Muscle of back (tissue), 11 donors: Measurements from ENCODE around the gene HNRNPA1. TPM values are rescaled to one million over a fixed set of nuclear protein-coding genes. Genes with fewer than 3 reads are reported as not detected.

Source experiments
- DNase-seq, 3 donors: peaks; one replicate each; pipeline versions ENCODE4 v3.0.0 to v3.0.0-alpha.2; 2013
- polyA plus RNA-seq, 10 donors: library from polyadenylated mRNA; unstranded; fragments of 120-200 nt; gene quantifications; one replicate each; pipeline ENCODE4 v1.2.1, GENCODE V29; 2013; ENCODE audit not compliant: insufficient read length in 10 of 10

The HNRNPA1 gene
- polyA plus RNA-seq, 10 donors, result 1,530 to 2,702 (median 1,962) TPM

DNA sequence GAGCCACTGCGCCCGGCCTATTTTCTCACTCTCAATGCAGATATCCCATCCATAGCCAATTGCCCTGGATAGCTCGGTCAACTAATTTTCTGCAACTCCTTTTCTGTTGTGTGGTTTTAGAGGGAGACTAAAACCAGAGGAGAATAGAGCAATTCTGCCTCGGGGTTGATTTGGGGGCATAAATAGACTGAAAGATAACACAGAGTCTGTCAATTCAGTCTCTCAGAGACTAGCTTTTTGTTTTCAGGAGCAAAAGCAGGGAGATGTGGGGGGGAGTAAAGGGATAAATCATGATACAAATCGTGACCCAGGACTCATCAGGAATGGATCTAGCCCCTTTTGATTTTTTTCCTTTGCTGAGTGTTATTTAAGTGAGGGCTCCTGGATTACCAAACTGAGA is 50.9 kb downstream of the HNRNPA1 start:
- no peak for DNase-seq

DNA sequence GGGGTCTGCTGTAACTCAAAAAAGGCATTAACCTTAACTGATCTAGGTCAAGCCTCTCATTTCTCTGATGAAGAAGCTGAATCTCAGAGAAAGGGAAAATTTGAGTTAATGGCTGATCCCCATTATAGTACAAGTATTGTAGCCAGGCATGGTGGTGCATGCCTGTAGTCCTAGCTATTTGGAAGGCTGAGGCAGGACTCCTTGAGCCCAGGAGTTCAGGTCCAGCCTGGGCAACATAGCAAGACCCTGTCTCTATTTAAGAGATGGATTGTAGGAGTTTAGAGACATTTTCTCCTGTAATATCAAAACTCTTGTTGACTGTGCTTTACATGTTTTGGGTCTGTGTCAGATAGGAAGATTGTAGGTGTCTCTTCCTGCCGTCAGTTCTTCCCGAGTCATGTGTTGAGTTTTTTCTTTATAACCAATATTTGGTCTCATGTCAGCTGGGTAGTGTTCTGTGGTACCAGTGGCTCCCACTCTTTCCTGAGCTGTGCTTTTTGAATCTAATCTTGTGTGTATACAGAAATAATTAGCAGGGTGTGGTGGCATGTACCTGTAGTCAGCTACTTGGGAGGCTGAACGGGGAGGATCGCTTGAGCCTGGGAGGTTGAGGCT is 53.0 kb downstream of the HNRNPA1 start:
- no peak for DNase-seq

Other genes starting within 250 kb of the HNRNPA1 start
- gene HOXC5, start 247.7 kb upstream of the HNRNPA1 start, polyA plus RNA-seq, result 1 to 10 TPM in 9 of 10 donors, under 1 TPM in 1; 0.63 to 2.7 (median 1.8) TPM
- 10 to 100 TPM; 17.4 to 26.2 (median 20.8) TPM for gene HOXC4, start 226.9 kb upstream of the HNRNPA1 start, polyA plus RNA-seq
- 10 to 100 TPM; 20.0 to 27.4 (median 23.0) TPM for gene SMUG1, start 91.7 kb upstream of the HNRNPA1 start, polyA plus RNA-seq
- gene CBX5, start 604 bp upstream of the HNRNPA1 start, polyA plus RNA-seq, result 10 to 100 TPM; 59.6 to 91.8 (median 79.7) TPM
- gene NFE2, start 20.3 kb downstream of the HNRNPA1 start, polyA plus RNA-seq, result 1 to 10 TPM; 1.3 to 5.4 (median 2.6) TPM
- gene COPZ1, start 44.4 kb downstream of the HNRNPA1 start, polyA plus RNA-seq, result 100 to 1,000 TPM; 122 to 155 (median 138) TPM
- gene GPR84, start 83.8 kb downstream of the HNRNPA1 start, polyA plus RNA-seq, result under 1 TPM in 7 of 10 donors, not detected in 3; 0.08 to 0.42 (median 0.29) TPM
- gene ZNF385A, start 104.0 kb downstream of the HNRNPA1 start, polyA plus RNA-seq, result 10 to 100 TPM; 12.3 to 36.0 (median 17.2) TPM
- 100 to 1,000 TPM in 8 of 10 donors, 10 to 100 TPM in 2; 89.5 to 116 (median 108) TPM for gene ITGA5, start 138.5 kb downstream of the HNRNPA1 start, polyA plus RNA-seq
- gene GTSF1, start 192.9 kb downstream of the HNRNPA1 start, polyA plus RNA-seq, result 1 to 10 TPM in 1 of 10 donors, under 1 TPM in 3, not detected in 6; 0.24 to 1.6 (median 0.45) TPM
- gene NCKAP1L, start 217.0 kb downstream of the HNRNPA1 start, polyA plus RNA-seq, result 1 to 10 TPM; 4.6 to 8.7 (median 5.9) TPM